SKM-1 (cell line): ENCODE data around the gene SAPCD2.

ENCODE experiments used
- DNase-seq: peaks from one replicate; lab custom pipeline; 2025; ENCODE audit not compliant: unreplicated experiment; lab: John Stamatoyannopoulos, UW

The SAPCD2 gene

GRCh38 chr9:137049544-137050449 is 20.6 kb downstream of the SAPCD2 start:
- DNase-seq, result peak; percentile 75

- DNase-seq, result no peak
These were observed 21.5 kb downstream of the SAPCD2 start for GRCh38 chr9:137048655-137049543.

- peak; percentile 68 for DNase-seq
These were observed 24.1 kb downstream of the SAPCD2 start, which contains the start of gene NPDC1 for GRCh38 chr9:137046088-137046787. TSS of gene NPDC1 (minus strand) at chr9:137046177. CDS start at chr9:137045989, 188 bp downstream.

- DNase-seq, result no peak
These were observed 24.9 kb downstream of the SAPCD2 start for GRCh38 chr9:137045294-137046087.

GRCh38 chr9:137044502-137045177 is 25.7 kb downstream of the SAPCD2 start:
- no peak for DNase-seq

- no peak for DNase-seq
These were observed 26.3 kb downstream of the SAPCD2 start for GRCh38 chr9:137044037-137044436.

GRCh38 chr9:137042751-137043727 is 27.3 kb downstream of the SAPCD2 start:
- DNase-seq, result no peak

- no peak for DNase-seq
These were observed 29.2 kb downstream of the SAPCD2 start for GRCh38 chr9:137041124-137041523.

GRCh38 chr9:137040568-137040967 is 29.8 kb downstream of the SAPCD2 start:
- no peak for DNase-seq

GRCh38 chr9:137039611-137040366 is 30.6 kb downstream of the SAPCD2 start:
- DNase-seq, result no peak

- no peak for DNase-seq
These were observed 31.4 kb downstream of the SAPCD2 start for GRCh38 chr9:137038916-137039315.

- DNase-seq, result no peak
These were observed 32.9 kb downstream of the SAPCD2 start for GRCh38 chr9:137037483-137037882.

- no peak for DNase-seq
These were observed 33.3 kb downstream of the SAPCD2 start for GRCh38 chr9:137037035-137037434.

GRCh38 chr9:137035937-137036336 is 34.4 kb downstream of the SAPCD2 start:
- DNase-seq, result no peak

- DNase-seq, result no peak
These were observed 34.9 kb downstream of the SAPCD2 start for GRCh38 chr9:137035507-137035834.

GRCh38 chr9:137034709-137035506 is 35.4 kb downstream of the SAPCD2 start:
- DNase-seq, result peak; percentile 89

- no peak for DNase-seq
These were observed 36.2 kb downstream of the SAPCD2 start for GRCh38 chr9:137034039-137034708.
